ENCODE measurements around the gene RASSF5.

DNA sequence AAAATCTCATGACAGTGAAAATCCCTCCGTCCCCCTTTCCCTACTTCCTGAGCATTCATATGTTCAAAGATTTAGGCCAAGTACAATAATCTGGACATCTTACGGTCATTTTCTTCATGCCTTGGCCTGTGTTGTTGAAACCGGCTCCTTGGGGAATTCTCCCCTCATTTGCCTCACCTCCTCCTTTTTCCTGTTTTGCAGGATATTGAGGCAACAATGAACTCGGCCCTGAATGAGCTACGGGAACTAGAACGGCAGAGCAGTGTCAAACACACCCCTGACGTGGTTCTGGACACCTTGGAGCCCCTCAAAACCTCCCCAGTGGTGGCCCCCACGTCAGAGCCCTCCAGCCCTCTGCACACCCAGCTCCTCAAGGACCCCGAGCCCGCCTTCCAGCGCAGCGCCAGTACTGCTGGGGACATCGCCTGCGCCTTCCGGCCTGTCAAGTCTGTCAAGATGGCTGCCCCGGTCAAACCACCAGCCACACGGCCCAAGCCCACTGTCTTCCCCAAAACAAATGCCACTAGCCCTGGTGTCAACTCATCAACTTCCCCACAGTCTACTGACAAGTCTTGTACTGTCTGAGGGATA, 46.4 kb upstream of the RASSF5 start:
- TF ChIP-seq GATA2 (IDR thresholded peaks at IDR 0.05; ENCODE audit: low read depth, low read length) (no peak), GATA3 (IDR thresholded peaks at IDR 0.05; ENCODE audit: low read depth, low read length) (no peak)

All from SH-SY5Y (cell line).